ENCODE results near the gene MRPL12. TPM values are rescaled to one million over a fixed set of nuclear protein-coding genes. Genes with fewer than 3 reads are reported as not detected.

Gene MRPL12
- total RNA-seq, 1 experiment from 2014 or later = 260 TPM

GRCh38 chr17:81690066-81690465 lies 13.1 kb upstream of the MRPL12 start:
- Histone ChIP-seq H3K27me3 (ENCODE audit: insufficient read depth, low read length) (no peaks in the 10 kb centered on the region), H3K27ac (ENCODE audit: low read depth, low read length) (no peak overlapping the region), H3K36me3 (ENCODE audit: control insufficient read depth in 1 of 2, insufficient read depth in 2 of 2, low read length in 2 of 2) (peaks cover 55 to 96% of the 10 kb centered on the region in 2 experiments), H3K79me2 (ENCODE audit: insufficient read depth, low read length) (peaks cover 82% of the 10 kb centered on the region), H3K9me3 (ENCODE audit: control insufficient read depth in 1 of 2, insufficient read depth in 1 of 2, low read depth in 1 of 2, low read length in 2 of 2) (no peaks in the 10 kb centered on the region), H3K4me2 (ENCODE audit: low read length) (no peak overlapping the region), H3K4me1 (ENCODE audit: control insufficient read depth in 1 of 2, insufficient read depth in 2 of 2, low read length in 2 of 2) (peaks cover 5 to 6% of the 10 kb centered on the region in 2 experiments), H3K4me3 (replicated peaks in 1 of 2; ENCODE audit: low read depth in 1 of 2, low read length in 2 of 2) (no peak overlapping the region), H3K9ac (ENCODE audit: low read length) (no peak overlapping the region), H4K20me1 (ENCODE audit: insufficient read depth) (no peaks in the 10 kb centered on the region), H2AFZ (ENCODE audit: low read depth, low read length, poor library complexity, severe bottlenecking) (no peak overlapping the region), H3K9me2 (ENCODE audit: insufficient read depth) (no peaks in the 10 kb centered on the region)
- ATAC-seq (no peak), DNase-seq (ENCODE audit: low read depth, low spot score) (no peak)
- ChIA-PET POLR2A (no interaction called here), RAD21 (ENCODE audit: low non-redundant PET in 1 of 2, low total read pairs in 2 of 2, uncharacterized antibody in 2 of 2, unreplicated experiment in 2 of 2) (no interaction called here), CTCF (no interaction called here)
- BruUV-seq (replicated peaks) = no TSS peak
- no peak for TF ChIP-seq REST (IDR thresholded peaks at IDR 0.05; ENCODE audit: low read depth)
- TF ChIP-seq POLR2AphosphoS5 (IDR thresholded peaks at IDR 0.05; ENCODE audit: low read depth, low read length) = no peak
- no peak for TF ChIP-seq ATF3 (IDR thresholded peaks at IDR 0.05)
- intact Hi-C loops (cut with micrococcal nuclease) = loop anchor here (10.0 kb wide), 1 partner anchor 135 kb away; the partner anchor contains the start of gene FAAP100

- no peak overlapping the region for H3K27ac ChIP-seq (ENCODE audit: low read depth, low read length)
- no peaks in the 10 kb centered on the region for H3K27me3 ChIP-seq (ENCODE audit: insufficient read depth, low read length)
- H3K79me2 ChIP-seq (ENCODE audit: insufficient read depth, low read length) = peaks cover 82% of the 10 kb centered on the region
- no peaks in the 10 kb centered on the region for H3K9me3 ChIP-seq (ENCODE audit: control insufficient read depth in 1 of 2, insufficient read depth in 1 of 2, low read depth in 1 of 2, low read length in 2 of 2)
- BruUV-seq (replicated peaks) = no TSS peak
- TF ChIP-seq EZH2 (IDR thresholded peaks at IDR 0.05) (no peak), EZH2phosphoT487 (IDR thresholded peaks at IDR 0.05; ENCODE audit: borderline replicate concordance) (no peak), SRF (IDR thresholded peaks at IDR 0.05; ENCODE audit: low read depth) (no peak)
- peaks cover under 1 to 1% of the 10 kb centered on the region in 2 experiments for H3K4me1 ChIP-seq (ENCODE audit: control insufficient read depth in 1 of 2, insufficient read depth in 2 of 2, low read length in 2 of 2)
- ChIA-PET POLR2A (no interaction called here), CTCF (no interaction called here), RAD21 (ENCODE audit: low non-redundant PET in 1 of 2, low total read pairs in 2 of 2, uncharacterized antibody in 2 of 2, unreplicated experiment in 2 of 2) (no interaction called here)
- DNase-seq (ENCODE audit: low read depth, low spot score) (no peak), ATAC-seq (no peak)
- H4K20me1 ChIP-seq (ENCODE audit: insufficient read depth) = no peaks in the 10 kb centered on the region
- no peaks in the 10 kb centered on the region for H3K9me2 ChIP-seq (ENCODE audit: insufficient read depth)
- intact Hi-C loops (cut with micrococcal nuclease) = loop anchor here (10.0 kb wide), 1 partner anchor 136 kb away; the partner anchor contains the start of gene FAAP100
- no peak overlapping the region for H3K4me2 ChIP-seq (ENCODE audit: low read length)
- H3K4me3 ChIP-seq (replicated peaks in 1 of 2; ENCODE audit: low read depth in 1 of 2, low read length in 2 of 2) = no peak overlapping the region
- H3K36me3 ChIP-seq (ENCODE audit: control insufficient read depth in 1 of 2, insufficient read depth in 2 of 2, low read length in 2 of 2) = peaks cover 59 to 96% of the 10 kb centered on the region in 2 experiments
- H2AFZ ChIP-seq (ENCODE audit: low read depth, low read length, poor library complexity, severe bottlenecking) = no peak overlapping the region
- no peak overlapping the region for H3K9ac ChIP-seq (ENCODE audit: low read length)
Measured at GRCh38 chr17:81690549-81690948, 12.6 kb upstream of the MRPL12 start.

Data from HCT116 (cell line).